ENCODE data around the gene ADM5.

ADM5 gene

GRCh38 chr19:49688531-49689132, 762 bp upstream of the ADM5 start:
- no peaks in the 10 kb centered on the region for H3K27me3 ChIP-seq (ENCODE audit: insufficient read depth, poor library complexity, severe bottlenecking)
- no peak for TF ChIP-seq GABPA (IDR thresholded peaks at IDR 0.05; ENCODE audit: low read depth)
- TF ChIP-seq POLR2AphosphoS5 (IDR thresholded peaks at IDR 0.05; ENCODE audit: low read depth) = no peak; the same call in 1 of the 2 replicates
- no peak for TF ChIP-seq REST (IDR thresholded peaks at IDR 0.05; ENCODE audit: insufficient replicate concordance, low read depth)
- TF ChIP-seq CTCF (IDR thresholded peaks at IDR 0.05; ENCODE audit: insufficient read depth, low read length) = no peak
- no peak for TF ChIP-seq SPI1 (IDR thresholded peaks at IDR 0.05; ENCODE audit: borderline replicate concordance, low read depth)
- no peak overlapping the region for H3K4me3 ChIP-seq (replicated peaks; ENCODE audit: insufficient read depth, low read length)
- no peak overlapping the region for H3K27ac ChIP-seq (replicated peaks)
- DNase-seq (ENCODE audit: low read depth in 1 of 2, low spot score in 1 of 2) = no peak

- H3K27me3 ChIP-seq (ENCODE audit: insufficient read depth, poor library complexity, severe bottlenecking) = no peaks in the 10 kb centered on the region
- H3K27ac ChIP-seq (replicated peaks) = no peak overlapping the region
- H3K4me3 ChIP-seq (replicated peaks; ENCODE audit: insufficient read depth, low read length) = no peak overlapping the region
- no peak for TF ChIP-seq SPI1 (IDR thresholded peaks at IDR 0.05; ENCODE audit: borderline replicate concordance, low read depth)
- no peak for TF ChIP-seq GABPA (IDR thresholded peaks at IDR 0.05; ENCODE audit: low read depth)
- no peak for TF ChIP-seq POLR2AphosphoS5 (IDR thresholded peaks at IDR 0.05; ENCODE audit: low read depth)
- no peak for TF ChIP-seq REST (IDR thresholded peaks at IDR 0.05; ENCODE audit: insufficient replicate concordance, low read depth)
- TF ChIP-seq CTCF (IDR thresholded peaks at IDR 0.05; ENCODE audit: insufficient read depth, low read length) = no peak
- no peak for DNase-seq (ENCODE audit: low read depth in 1 of 2, low spot score in 1 of 2)
Observed at GRCh38 chr19:49690079-49690655, 773 bp downstream of the ADM5 start.

- Histone ChIP-seq H3K27me3 (ENCODE audit: insufficient read depth, poor library complexity, severe bottlenecking) (no peaks in the 10 kb centered on the region), H3K4me3 (replicated peaks; ENCODE audit: insufficient read depth, low read length) (no peak within 1 kb of the TSS), H3K27ac (replicated peaks) (no peak within 1 kb of the TSS)
- no peak; the same call in 1 of the 2 replicates for TF ChIP-seq POLR2AphosphoS5 (IDR thresholded peaks at IDR 0.05; ENCODE audit: low read depth)
- TF ChIP-seq CTCF (IDR thresholded peaks at IDR 0.05; ENCODE audit: insufficient read depth, low read length) = no peak
- no peak for DNase-seq (ENCODE audit: low read depth in 1 of 2, low spot score in 1 of 2)
Observed at GRCh38 chr19:49690656-49691242, 1.4 kb downstream of the ADM5 start, which contains the start of gene CPT1C. CPT1C (plus strand) TSS chr19:49691116; CDS start chr19:49692253, 1,137 bp downstream.
